PFSK-1 (cell line): ENCODE data around the gene DCC.

Experiments used
- POLR2AphosphoS5 ChIP-seq: IDR thresholded peaks from 2 replicates; pipeline ENCODE4 v1.6.1; 2012; ENCODE audit warnings: low read depth, mild to moderate bottlenecking, control low read depth, low read length, moderate library complexity
- REST ChIP-seq, 2 experiments: IDR thresholded peaks; 2 replicates each; pipeline versions ENCODE4 v1.6.1 to v1.8.0; 2011 to 2012; ENCODE audit warnings: low read depth in 2 of 2, low read length in 2 of 2, control low read depth in 1 of 2, inconsistent platforms in 1 of 2, mild to moderate bottlenecking in 1 of 2, moderate library complexity in 1 of 2; ENCODE audit not compliant: insufficient read depth in 1 of 2
- SIN3A ChIP-seq: IDR thresholded peaks from 2 replicates; pipeline ENCODE4 v1.6.1; 2012; ENCODE audit warnings: mild to moderate bottlenecking, low read length, moderate library complexity, borderline replicate concordance; ENCODE audit not compliant: insufficient read depth
- TAF1 ChIP-seq: IDR thresholded peaks from 2 replicates; pipeline ENCODE4 v1.6.1; 2012; ENCODE audit warnings: low read length, control low read depth, borderline replicate concordance; ENCODE audit not compliant: insufficient read depth

GRCh38 chr18:52343731-52344340, 3.8 kb downstream of the DCC start:
- TF ChIP-seq REST (IDR thresholded peaks at IDR 0.05; ENCODE audit: insufficient read depth in 1 of 2, low read depth in 2 of 2, low read length in 2 of 2) (no peak), POLR2AphosphoS5 (no peak), TAF1 (no peak), SIN3A (no peak)
